ENCODE results near the gene CPAMD8.
"Not testable (repeated sequence)": the region's sequence is repeated elsewhere in the genome, so short reads cannot be mapped to it uniquely, and the experiment has no call there.

GRCh38 chr19:16874978-16875299 lies 151.7 kb downstream of the CPAMD8 start:
- TF ChIP-seq CTCF (IDR thresholded peaks at IDR 0.05); EZH2 (IDR thresholded peaks at IDR 0.05; ENCODE audit: borderline replicate concordance, insufficient read depth, low read depth, low read length, poor library complexity, severe bottlenecking): not testable (repeated sequence)
